Thyroid gland (tissue), 4 donors: ENCODE results near the gene SCARB1.

ENCODE experiments used
- POLR2A ChIP-seq, 2 donors: fragments of 450-650 bp; IDR thresholded peaks; one replicate each; pipeline ENCODE4 v1.6.1; 2017; ENCODE audit warnings: antibody characterized with exemption in 2 of 2, mild to moderate bottlenecking in 2 of 2, moderate library complexity in 1 of 2
- TF ChIP-seq, protein P1 (sequence below), 6 experiments: fragments of 200-600 bp in 3 of 6; fragments of 450-650 bp in 3 of 6; sonication (generic) in 3 of 6; IDR thresholded peaks; one replicate each; pipeline ENCODE4 v1.5.1; 2016 to 2019; ENCODE audit warnings: antibody characterized with exemption in 6 of 6, mild to moderate bottlenecking in 2 of 6, inconsistent platforms in 1 of 6, moderate library complexity in 1 of 6

DNA sequence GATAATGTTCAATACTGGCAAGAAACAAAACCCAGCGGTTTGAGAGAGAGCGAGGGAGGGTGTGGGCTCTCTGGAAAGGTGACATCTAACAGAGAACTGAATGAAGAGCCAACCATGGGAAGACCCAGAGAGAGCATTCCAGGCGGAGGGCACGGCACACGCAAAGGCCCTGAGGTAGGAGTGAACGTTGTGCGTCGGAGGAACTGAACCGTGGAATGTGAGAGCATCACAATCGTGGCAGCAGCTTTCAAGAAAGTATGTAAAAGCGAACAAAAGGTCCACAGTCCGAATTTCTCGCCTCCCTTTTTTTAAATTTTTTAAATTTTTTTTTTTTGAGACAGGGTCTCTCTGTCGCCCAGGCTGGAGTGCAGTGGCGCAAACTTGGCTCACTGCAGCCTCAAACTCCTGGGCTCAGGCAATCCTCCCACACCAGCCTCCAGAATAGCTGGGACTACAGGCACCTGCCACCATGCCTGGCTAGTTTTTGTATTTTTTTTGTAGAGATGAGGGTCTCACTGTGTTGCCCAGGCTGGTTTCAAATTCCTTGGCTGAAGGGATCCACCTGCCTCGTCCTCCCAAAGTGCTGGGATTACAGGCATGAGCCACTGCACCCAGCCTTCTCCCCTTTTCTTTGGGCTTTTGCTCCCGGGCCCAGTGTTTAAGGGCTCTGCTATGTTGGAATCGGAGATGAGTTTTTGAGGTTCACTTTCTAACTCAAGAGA is 15.3 kb upstream of the SCARB1 start:
- TF ChIP-seq, protein P1, sequence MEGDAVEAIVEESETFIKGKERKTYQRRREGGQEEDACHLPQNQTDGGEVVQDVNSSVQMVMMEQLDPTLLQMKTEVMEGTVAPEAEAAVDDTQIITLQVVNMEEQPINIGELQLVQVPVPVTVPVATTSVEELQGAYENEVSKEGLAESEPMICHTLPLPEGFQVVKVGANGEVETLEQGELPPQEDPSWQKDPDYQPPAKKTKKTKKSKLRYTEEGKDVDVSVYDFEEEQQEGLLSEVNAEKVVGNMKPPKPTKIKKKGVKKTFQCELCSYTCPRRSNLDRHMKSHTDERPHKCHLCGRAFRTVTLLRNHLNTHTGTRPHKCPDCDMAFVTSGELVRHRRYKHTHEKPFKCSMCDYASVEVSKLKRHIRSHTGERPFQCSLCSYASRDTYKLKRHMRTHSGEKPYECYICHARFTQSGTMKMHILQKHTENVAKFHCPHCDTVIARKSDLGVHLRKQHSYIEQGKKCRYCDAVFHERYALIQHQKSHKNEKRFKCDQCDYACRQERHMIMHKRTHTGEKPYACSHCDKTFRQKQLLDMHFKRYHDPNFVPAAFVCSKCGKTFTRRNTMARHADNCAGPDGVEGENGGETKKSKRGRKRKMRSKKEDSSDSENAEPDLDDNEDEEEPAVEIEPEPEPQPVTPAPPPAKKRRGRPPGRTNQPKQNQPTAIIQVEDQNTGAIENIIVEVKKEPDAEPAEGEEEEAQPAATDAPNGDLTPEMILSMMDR (IDR thresholded peaks at IDR 0.05) = no peak
- TF ChIP-seq POLR2A (IDR thresholded peaks at IDR 0.05) = no peak
